SK-N-SH (cell line): ENCODE measurements around the gene ZNF211. TPM values are rescaled to one million over a fixed set of nuclear protein-coding genes. Genes with fewer than 3 reads are reported as not detected.

Source experiments
- CTCF ChIA-PET: fragments of 300-600, 350-600 bp; formaldehyde crosslinking; extraction: SDS; loops from one replicate; lab custom pipeline; 2021; lab: Yijun Ruan, JAX
- POLR2A ChIA-PET: fragments of 350-600 bp; sonication (Branson Sonifier 250); formaldehyde crosslinking; extraction: SDS; loops from one replicate; lab custom pipeline; 2020; ENCODE audit warnings: antibody characterized with exemption, inconsistent platforms; lab: Yijun Ruan, JAX
- DNase-seq: peaks from one replicate; pipeline ENCODE4 v3.0.0; 2012
- H2AFZ ChIP-seq: fragments of 200-600 bp; sonication (generic); 2 replicates; pipeline ENCODE4 v1.8.1; 2016; ENCODE audit warnings: antibody characterized with exemption, mild to moderate bottlenecking, low read depth
- H3F3A ChIP-seq: fragments of 200-600 bp; sonication (generic); replicated peaks from 2 replicates; pipeline ENCODE3; 2016; ENCODE audit warnings: antibody characterized with exemption, mild to moderate bottlenecking; ENCODE audit not compliant: insufficient read depth
- H3K27ac ChIP-seq, 2 experiments: fragments of 200-500 bp in 1 of 2; fragments of 200-600 bp in 1 of 2; sonication (Bioruptor generic) in 1 of 2; sonication (generic), shearing (Covaris generic) in 1 of 2; 2 replicates each; pipeline versions ENCODE4 v1.5.1 to v1.6.1; 2014 to 2016; ENCODE audit warnings: low read depth in 2 of 2, inconsistent platforms in 1 of 2, low read length in 1 of 2, mild to moderate bottlenecking in 1 of 2, mixed read lengths in 1 of 2
- H3K27me3 ChIP-seq: fragments of 200-600 bp; sonication (generic), shearing (Covaris generic); 2 replicates; pipeline ENCODE4 v1.6.1; 2016; ENCODE audit warnings: mixed run types; ENCODE audit not compliant: insufficient read depth
- H3K36me3 ChIP-seq, 2 experiments: fragments of 200-500 bp in 1 of 2; fragments of 200-600 bp in 1 of 2; sonication (Bioruptor generic) in 1 of 2; sonication (generic) in 1 of 2; replicated peaks in 1 of 2; 2 replicates each; pipeline versions ENCODE3 to v1.5.1; 2014 to 2016; ENCODE audit warnings: low read length in 1 of 2, mild to moderate bottlenecking in 1 of 2; ENCODE audit not compliant: insufficient read depth in 2 of 2, control insufficient read depth in 1 of 2
- H3K4me1 ChIP-seq, 2 experiments: fragments of 200-500 bp in 1 of 2; fragments of 200-600 bp in 1 of 2; sonication (Bioruptor generic) in 1 of 2; sonication (generic), shearing (Covaris generic) in 1 of 2; 2 replicates each; pipeline versions ENCODE4 v1.5.1 to v1.6.1; 2014 to 2016; ENCODE audit warnings: low read depth in 1 of 2, low read length in 1 of 2, mixed run types in 1 of 2; ENCODE audit not compliant: insufficient read depth in 2 of 2, control insufficient read depth in 1 of 2
- H3K4me2 ChIP-seq: fragments of 200-600 bp; sonication (generic), shearing (Covaris generic); 2 replicates; pipeline ENCODE4 v1.6.1; 2017; ENCODE audit warnings: mixed run types
- H3K4me3 ChIP-seq, 2 experiments: fragments of 200-500 bp in 1 of 2; fragments of 200-600 bp in 1 of 2; sonication (Bioruptor generic) in 1 of 2; sonication (generic), shearing (Covaris generic) in 1 of 2; 2 replicates each; pipeline versions ENCODE4 v1.5.1 to v1.8.1; 2014 to 2016; ENCODE audit warnings: low read depth in 2 of 2, inconsistent platforms in 1 of 2, low read length in 1 of 2, mild to moderate bottlenecking in 1 of 2, mixed read lengths in 1 of 2, moderate library complexity in 1 of 2
- H3K79me2 ChIP-seq: fragments of 200-600 bp; sonication (generic); 2 replicates; pipeline ENCODE4 v1.8.1; 2017; ENCODE audit warnings: mild to moderate bottlenecking; ENCODE audit not compliant: insufficient read depth
- H3K9ac ChIP-seq: fragments of 200-600 bp; sonication (generic); 2 replicates; pipeline ENCODE4 v1.6.1; 2017; ENCODE audit warnings: mixed run types
- H3K9me2 ChIP-seq: fragments of 200-600 bp; sonication (generic); 2 replicates; pipeline ENCODE4 v1.6.1; 2017; ENCODE audit warnings: mixed run types
- H3K9me3 ChIP-seq: fragments of 200-600 bp; sonication (generic); 2 replicates; pipeline ENCODE4 v1.6.1; 2017; ENCODE audit warnings: mixed run types, mild to moderate bottlenecking, moderate library complexity
- H4K20me1 ChIP-seq: fragments of 200-600 bp; sonication (generic); 2 replicates; pipeline ENCODE4 v1.6.1; 2017; ENCODE audit warnings: mild to moderate bottlenecking, mixed run types; ENCODE audit not compliant: insufficient read depth
- CHD2 ChIP-seq: fragments of 150-350 bp; IDR thresholded peaks from 2 replicates; pipeline ENCODE4 v1.6.1; 2018; ENCODE audit warnings: low read length; ENCODE audit not compliant: partially characterized antibody
- ELF1 ChIP-seq: IDR thresholded peaks from 2 replicates; pipeline ENCODE4 v1.4.0; 2012
- EP300 ChIP-seq, 2 experiments: IDR thresholded peaks; 2 replicates each; pipeline versions ENCODE4 v1.4.0 to v1.6.1; 2012; ENCODE audit warnings: borderline replicate concordance in 1 of 2, low read depth in 1 of 2, low read length in 1 of 2
- EZH2phosphoT487 ChIP-seq: fragments of 200-600 bp; sonication (generic); IDR thresholded peaks from 2 replicates; pipeline ENCODE4 v1.6.1; 2017; ENCODE audit warnings: low read depth, mixed run types, mild to moderate bottlenecking, antibody characterized with exemption, moderate library complexity, borderline replicate concordance
- FOSL2 ChIP-seq: IDR thresholded peaks from 2 replicates; pipeline ENCODE4 v1.4.0; 2012; ENCODE audit warnings: low read depth, mild to moderate bottlenecking, moderate library complexity, borderline replicate concordance
- GABPA ChIP-seq: IDR thresholded peaks from 2 replicates; pipeline ENCODE4 v1.4.0; 2012; ENCODE audit warnings: low read depth, mild to moderate bottlenecking
- GATA2 ChIP-seq: sonication (generic); formaldehyde crosslinking; IDR thresholded peaks from 2 replicates; pipeline ENCODE4 v1.5.0; 2020; ENCODE audit warnings: mild to moderate bottlenecking, missing genetic modification reagents
- JUND ChIP-seq: IDR thresholded peaks from 2 replicates; pipeline ENCODE4 v1.4.0; 2012
- MAX ChIP-seq: IDR thresholded peaks from 2 replicates; pipeline ENCODE4 v1.4.0; 2012; ENCODE audit warnings: low read depth
- MXI1 ChIP-seq: IDR thresholded peaks from 2 replicates; pipeline ENCODE4 v1.6.1; 2012; ENCODE audit warnings: mild to moderate bottlenecking, low read depth, low read length, improper control_type of control experiment
- NRF1 ChIP-seq: IDR thresholded peaks from 2 replicates; pipeline ENCODE4 v1.6.1; 2012; ENCODE audit warnings: low read depth, mild to moderate bottlenecking, low read length
- POLR2AphosphoS5 ChIP-seq: IDR thresholded peaks from 2 replicates; pipeline ENCODE4 v1.6.1; 2012; ENCODE audit warnings: low read depth, low read length
- REST ChIP-seq: IDR thresholded peaks from 2 replicates; pipeline ENCODE4 v1.6.1; 2012; ENCODE audit warnings: mild to moderate bottlenecking, low read depth, low read length, moderate library complexity
- RFX5 ChIP-seq: IDR thresholded peaks from 2 replicates; pipeline ENCODE4 v1.6.1; 2012; ENCODE audit warnings: mild to moderate bottlenecking, improper control_type of control experiment, low read length
- RXRA ChIP-seq: IDR thresholded peaks from 2 replicates; pipeline ENCODE4 v1.4.0; 2012; ENCODE audit warnings: low read depth, mild to moderate bottlenecking, borderline replicate concordance
- SIN3A ChIP-seq: IDR thresholded peaks from 2 replicates; pipeline ENCODE4 v1.6.1; 2012; ENCODE audit warnings: low read depth, mild to moderate bottlenecking, low read length, moderate library complexity, borderline replicate concordance
- SMC3 ChIP-seq: IDR thresholded peaks from 2 replicates; pipeline ENCODE4 v1.6.1; 2012; ENCODE audit warnings: low read depth, low read length, improper control_type of control experiment
- TAF1 ChIP-seq: IDR thresholded peaks from 2 replicates; pipeline ENCODE4 v1.6.1; 2012; ENCODE audit warnings: low read depth, mild to moderate bottlenecking, low read length, moderate library complexity, borderline replicate concordance
- TEAD4 ChIP-seq: IDR thresholded peaks from 2 replicates; pipeline ENCODE4 v1.4.0; 2012; ENCODE audit warnings: mild to moderate bottlenecking, borderline replicate concordance; ENCODE audit not compliant: insufficient read depth
- USF1 ChIP-seq: IDR thresholded peaks from 2 replicates; pipeline ENCODE4 v1.4.0; 2012; ENCODE audit warnings: low read depth, borderline replicate concordance
- WGBS: methylation state at CpG from one replicate; pipeline ENCODE4 v1.1.6; 2017; ENCODE audit warnings: low lambda C conversion rate; 5-methylcytosine and 5-hydroxymethylcytosine counted together
- polyA plus RNA-seq, 3 experiments: library from polyadenylated mRNA; depleted of rRNA; stranded (reverse); fragments of >200 nt; gene quantifications; 2 replicates each; pipeline ENCODE4 v1.2.3, GENCODE V29; 2012

Gene ZNF211
- polyA plus RNA-seq, 1 of the 3 experiments (the other 2 are of a cell fraction) = 8.6 TPM

- CTCF ChIA-PET = no interaction called here
- WGBS = 33% methylated on average over 1 of the region's 1 CpG
These were observed 22.5 kb downstream of the ZNF211 start for GRCh38 chr19:57655443-57655842.

GRCh38 chr19:57656346-57656745 is 23.4 kb downstream of the ZNF211 start:
- no peak overlapping the region for H2AFZ ChIP-seq
- H3K9ac ChIP-seq = no peak overlapping the region
- no peak overlapping the region for H3K4me3 ChIP-seq
- 11% methylated on average over 1 of the region's 1 CpG for WGBS
- no peaks in the 10 kb centered on the region for H3K79me2 ChIP-seq
- no peaks in the 10 kb centered on the region for H3K9me2 ChIP-seq
- ChIA-PET CTCF (no interaction called here), POLR2A (no interaction called here)
- no peak overlapping the region for H3K4me2 ChIP-seq
- H3K9me3 ChIP-seq = no peaks in the 10 kb centered on the region
- H4K20me1 ChIP-seq = no peaks in the 10 kb centered on the region
- H3K4me1 ChIP-seq = no peaks in the 10 kb centered on the region
- DNase-seq = no peak
- no peaks in the 10 kb centered on the region for H3K27me3 ChIP-seq
- H3F3A ChIP-seq = no peaks in the 10 kb centered on the region
- TF ChIP-seq SIN3A (no peak), MXI1 (no peak), SMC3 (no peak), FOSL2 (no peak), TEAD4 (no peak), POLR2AphosphoS5 (no peak), GABPA (no peak), TAF1 (no peak), REST (no peak), USF1 (no peak), GATA2 (CRISPR knock-in tag) (no peak), RXRA (no peak), MAX (no peak), RFX5 (no peak), EP300 (IDR thresholded peaks at IDR 0.05; ENCODE audit: borderline replicate concordance in 1 of 2, low read depth in 1 of 2, low read length in 1 of 2) (no peak), CHD2 (no peak), NRF1 (no peak), JUND (no peak)
- no peaks in the 10 kb centered on the region for H3K36me3 ChIP-seq
- no peak overlapping the region for H3K27ac ChIP-seq

More at GRCh38 chr19:57655443-57655842, 22.5 kb downstream of the ZNF211 start:
- Histone ChIP-seq H4K20me1 (no peaks in the 10 kb centered on the region), H3K9ac (no peak overlapping the region), H3K27me3 (no peaks in the 10 kb centered on the region), H3K79me2 (no peaks in the 10 kb centered on the region), H3K4me1 (no peaks in the 10 kb centered on the region), H3F3A (no peaks in the 10 kb centered on the region), H3K9me3 (no peaks in the 10 kb centered on the region), H3K4me3 (no peak overlapping the region), H2AFZ (no peak overlapping the region), H3K36me3 (no peaks in the 10 kb centered on the region), H3K9me2 (no peaks in the 10 kb centered on the region), H3K27ac (no peak overlapping the region), H3K4me2 (no peak overlapping the region)
- POLR2A ChIA-PET = no interaction called here
- no peak for TF ChIP-seq MAX
- TF ChIP-seq TAF1 = no peak
- no peak for TF ChIP-seq EZH2phosphoT487
- no peak for TF ChIP-seq TEAD4
- TF ChIP-seq EP300 (IDR thresholded peaks at IDR 0.05; ENCODE audit: borderline replicate concordance in 1 of 2, low read depth in 1 of 2, low read length in 1 of 2) = no peak
- no peak for TF ChIP-seq GABPA
- TF ChIP-seq ELF1 = no peak
- no peak for DNase-seq
